NCI-H1694 treated with DMSO at 0.1 percent for 48 hours (cell line): ENCODE measurements around the gene CPLX1.

Experiments
- DNase-seq: peaks from one replicate; lab custom pipeline; 2025; lab: John Stamatoyannopoulos, UW

The CPLX1 gene

DNA sequence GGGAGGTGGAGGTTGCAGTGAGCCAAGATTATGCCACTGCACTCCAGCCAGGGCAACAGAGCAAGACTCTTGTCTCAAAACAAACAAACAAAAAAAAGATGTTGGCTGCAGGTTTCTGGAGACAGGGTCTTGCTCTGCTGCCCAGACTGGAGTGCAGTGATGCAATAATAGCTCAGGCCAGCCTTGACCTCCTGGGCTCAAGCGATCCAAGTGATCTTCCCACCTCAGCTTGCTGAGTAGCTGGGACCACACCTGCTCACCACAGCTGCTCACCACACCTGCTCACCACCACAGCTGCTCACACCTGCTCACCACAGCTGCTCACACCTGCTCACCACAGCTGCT is 29.9 kb upstream of the CPLX1 start:
- no peak for DNase-seq

GRCh38 chr4:854356-854755 is 28.4 kb upstream of the CPLX1 start:
- no peak for DNase-seq

DNA sequence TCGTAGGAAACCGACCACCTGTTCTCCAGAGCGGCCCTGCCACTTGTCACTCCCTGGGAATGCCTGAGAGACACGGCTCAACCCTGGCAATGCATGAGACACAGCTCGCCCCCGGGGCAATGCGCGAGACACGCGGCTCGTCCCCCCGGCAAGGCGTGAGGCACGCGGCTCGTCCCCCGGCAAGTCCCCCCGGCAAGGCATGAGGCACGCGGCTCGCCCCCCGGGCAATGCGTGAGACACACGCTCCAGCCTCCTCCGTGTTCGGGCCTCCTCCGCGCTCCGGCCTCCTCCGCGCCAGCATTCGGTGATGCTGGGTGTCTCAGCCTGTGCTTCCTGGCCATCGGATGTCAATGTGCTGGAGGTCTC is 27.5 kb upstream of the CPLX1 start:
- DNase-seq, result no peak

GRCh38 chr4:851701-852430 is 25.9 kb upstream of the CPLX1 start:
- DNase-seq, result no peak

DNA sequence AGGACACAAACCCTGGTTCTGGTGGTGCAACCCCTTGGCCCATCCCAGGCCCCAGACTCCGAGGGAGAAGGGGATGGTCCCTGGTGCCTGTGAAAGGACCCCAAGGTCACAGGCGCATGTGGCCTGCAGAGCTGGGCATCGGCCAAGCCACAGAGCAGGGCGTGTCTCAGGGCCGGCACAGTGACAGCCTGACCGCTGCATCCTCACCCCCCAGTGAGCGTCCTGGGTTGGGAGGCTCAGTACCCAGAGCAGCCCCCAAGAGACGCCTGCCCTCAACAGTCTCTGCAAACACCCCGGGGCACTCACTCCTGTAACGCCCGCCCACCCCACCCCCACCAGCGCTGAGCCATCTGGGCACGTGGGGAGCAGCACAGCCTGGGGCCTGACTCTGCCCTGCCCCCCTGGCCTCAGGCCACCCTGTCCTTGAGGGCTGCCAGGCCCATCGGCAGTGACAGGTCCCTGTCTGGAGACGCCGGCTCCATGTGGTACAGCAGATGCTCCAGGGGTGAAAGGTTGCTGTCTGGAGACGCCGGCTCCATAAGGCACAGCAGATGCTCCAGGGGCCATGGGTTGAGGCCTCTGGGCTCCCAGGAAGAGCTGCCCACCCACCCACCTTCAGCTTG is 24.5 kb upstream of the CPLX1 start:
- DNase-seq, result no peak

DNA sequence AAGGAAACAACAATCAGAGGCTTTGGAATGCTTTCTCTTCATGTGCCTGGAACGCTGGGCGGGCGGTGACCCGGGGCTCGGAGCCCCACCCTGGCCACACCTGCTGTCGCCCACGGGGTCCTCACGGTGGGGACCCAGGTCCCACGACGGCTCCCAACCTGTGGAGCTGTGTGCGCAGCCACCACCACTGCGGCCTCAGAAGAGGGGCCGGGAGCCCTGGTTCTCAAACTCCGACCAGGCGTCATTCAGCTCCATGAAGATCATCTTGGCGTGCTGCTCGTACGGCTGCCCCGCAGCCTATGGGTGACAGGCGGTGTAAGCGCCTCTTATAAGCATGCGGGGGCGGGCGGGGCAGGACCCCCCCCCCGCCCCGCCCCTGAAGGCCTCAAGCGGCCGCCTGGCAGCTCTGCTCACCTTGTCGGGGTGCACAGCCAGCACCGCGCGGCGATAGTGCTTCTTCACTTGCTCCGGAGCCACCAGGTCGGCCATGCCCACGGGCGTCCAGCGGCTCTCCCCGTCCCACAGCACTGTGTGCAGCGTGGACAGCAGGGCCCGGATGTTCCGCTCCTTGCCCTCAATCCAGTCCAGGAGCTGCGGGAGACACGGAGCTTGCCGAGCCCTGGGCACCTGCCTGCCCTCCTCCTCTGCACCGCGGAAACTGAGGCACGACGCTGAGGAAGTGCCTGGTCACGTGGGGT is 23.7 kb upstream of the CPLX1 start:
- DNase-seq, result no peak

DNA sequence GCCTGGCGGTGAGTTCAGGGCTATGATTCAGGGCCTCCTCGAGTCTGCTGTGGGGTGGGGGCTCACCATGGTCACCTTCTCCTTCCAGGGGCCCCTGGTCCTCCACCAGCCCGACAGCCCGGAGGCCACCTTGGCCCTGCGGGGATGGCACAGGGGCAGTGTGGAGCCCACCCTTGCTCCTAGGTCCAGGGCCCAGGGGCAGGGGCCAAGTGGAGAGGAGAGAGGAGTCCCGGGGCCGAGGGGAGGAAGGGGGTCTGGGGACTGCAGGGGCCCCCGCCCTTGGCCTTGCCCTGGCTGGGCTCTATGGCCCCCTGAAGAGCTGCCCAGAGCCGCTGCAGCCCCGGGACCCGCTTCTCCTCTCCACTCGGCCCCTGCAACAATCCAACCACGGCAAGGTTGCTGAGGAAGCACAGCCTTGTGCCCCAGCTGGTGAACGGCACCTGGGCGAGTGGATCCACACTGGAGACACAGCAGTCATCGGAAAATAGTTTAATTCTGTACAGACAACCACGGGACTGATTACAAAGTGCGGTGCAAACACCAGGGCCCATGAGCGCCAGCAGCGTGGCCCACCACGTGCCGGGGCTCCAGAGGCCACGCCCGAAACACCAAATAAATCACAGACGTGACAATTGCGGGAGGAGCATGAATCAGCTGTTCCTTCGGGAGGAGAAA is 23.0 kb upstream of the CPLX1 start:
- DNase-seq, result no peak

- DNase-seq, result no peak
Measured at GRCh38 chr4:848307-848691, 22.4 kb upstream of the CPLX1 start.

DNA sequence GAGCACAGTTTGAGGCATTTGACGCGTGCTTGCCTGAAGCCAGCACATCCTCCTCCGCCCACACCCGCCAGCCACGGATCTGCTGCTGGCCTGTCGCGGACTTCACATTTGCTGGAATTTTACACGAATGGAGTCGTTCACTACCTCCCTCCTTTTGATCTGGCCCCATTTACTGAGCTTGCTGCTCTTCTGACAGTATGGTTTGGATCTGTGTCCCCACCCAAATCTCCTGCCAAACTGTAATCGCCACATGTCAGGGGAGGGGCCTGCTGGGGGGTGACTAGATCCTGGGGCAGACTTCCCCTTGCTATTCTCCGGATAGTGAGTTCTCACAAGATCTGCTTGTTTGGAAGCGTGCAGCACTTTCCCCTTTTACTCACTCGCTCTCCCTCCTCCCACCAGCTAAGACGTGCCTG is 19.9 kb upstream of the CPLX1 start:
- DNase-seq, result no peak

- DNase-seq, result no peak
Measured at GRCh38 chr4:845233-845835, 19.4 kb upstream of the CPLX1 start.

GRCh38 chr4:844752-845232 is 18.9 kb upstream of the CPLX1 start:
- no peak for DNase-seq

- no peak for DNase-seq
Measured at GRCh38 chr4:839675-840443, 13.9 kb upstream of the CPLX1 start.

DNA sequence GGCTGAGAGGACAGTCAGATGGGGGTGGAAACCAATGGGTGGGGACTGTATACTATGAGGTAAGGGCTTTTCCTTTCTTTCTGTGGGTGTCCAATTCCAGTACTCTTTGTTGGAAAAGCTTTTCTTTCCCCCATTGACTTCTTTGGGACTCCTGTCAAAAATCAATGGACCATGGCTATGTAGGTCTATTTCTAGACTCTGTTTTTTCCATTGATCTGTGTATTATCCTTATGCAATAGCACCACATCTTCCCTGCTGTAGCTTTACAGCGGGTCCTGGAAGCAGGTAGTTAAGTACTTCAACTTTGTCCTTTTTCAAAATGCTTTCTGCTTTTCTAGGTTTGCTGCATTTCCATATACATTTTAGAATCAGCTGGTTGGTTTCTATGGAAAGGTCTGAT is 11.8 kb upstream of the CPLX1 start:
- no peak for DNase-seq

DNA sequence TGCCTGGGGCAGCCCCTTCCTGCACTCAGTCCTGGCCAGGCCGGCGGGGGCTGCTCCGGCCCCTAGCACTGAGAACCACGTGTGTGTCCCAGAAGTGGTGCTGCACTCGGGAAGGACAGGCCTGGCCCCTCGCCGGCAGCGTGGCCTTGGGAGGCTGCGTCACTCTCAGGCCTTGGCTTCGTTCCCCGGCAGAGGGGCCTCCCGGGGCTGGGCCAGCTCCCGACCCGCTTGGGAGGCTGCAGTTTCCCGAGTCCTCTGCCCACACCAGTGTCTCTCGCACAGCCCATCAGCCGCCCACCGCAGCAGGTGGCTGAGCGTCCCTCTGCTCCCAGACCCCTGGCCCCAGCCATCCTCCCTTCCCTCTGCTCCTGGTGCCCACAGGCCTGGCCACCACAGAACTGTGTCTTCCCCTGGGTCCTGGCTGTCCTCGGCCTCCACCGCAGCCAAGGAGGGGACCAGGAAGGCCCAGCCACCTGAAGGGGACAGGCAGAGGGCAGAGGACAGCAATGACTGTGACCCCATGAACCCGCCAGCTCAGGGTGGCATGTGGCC is 10.9 kb upstream of the CPLX1 start:
- DNase-seq, result no peak

DNA sequence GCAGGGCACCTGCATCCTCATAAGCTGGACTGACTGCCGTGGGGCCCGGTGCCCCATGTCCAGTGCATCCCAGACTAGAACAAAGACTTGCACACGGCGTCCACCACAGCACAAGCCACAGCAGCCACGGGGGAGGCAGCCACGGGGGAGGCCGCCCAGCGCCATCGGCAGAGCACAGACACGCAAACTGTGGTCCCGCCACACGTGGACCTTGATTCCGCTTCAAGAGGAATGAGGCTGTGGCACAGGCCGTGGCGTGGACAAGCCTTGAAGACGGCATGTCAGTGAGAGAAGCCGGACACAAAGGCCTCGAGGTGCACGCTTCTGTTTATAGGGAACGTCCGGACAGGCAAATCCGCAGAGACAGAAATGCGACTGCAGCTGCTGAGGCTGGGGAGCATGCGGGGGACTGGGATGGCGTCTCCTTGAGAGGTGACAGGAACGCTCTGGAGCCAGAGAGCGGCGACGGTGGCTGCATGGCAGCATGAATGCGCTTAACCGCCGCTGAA is 10.1 kb upstream of the CPLX1 start:
- DNase-seq, result no peak

DNA sequence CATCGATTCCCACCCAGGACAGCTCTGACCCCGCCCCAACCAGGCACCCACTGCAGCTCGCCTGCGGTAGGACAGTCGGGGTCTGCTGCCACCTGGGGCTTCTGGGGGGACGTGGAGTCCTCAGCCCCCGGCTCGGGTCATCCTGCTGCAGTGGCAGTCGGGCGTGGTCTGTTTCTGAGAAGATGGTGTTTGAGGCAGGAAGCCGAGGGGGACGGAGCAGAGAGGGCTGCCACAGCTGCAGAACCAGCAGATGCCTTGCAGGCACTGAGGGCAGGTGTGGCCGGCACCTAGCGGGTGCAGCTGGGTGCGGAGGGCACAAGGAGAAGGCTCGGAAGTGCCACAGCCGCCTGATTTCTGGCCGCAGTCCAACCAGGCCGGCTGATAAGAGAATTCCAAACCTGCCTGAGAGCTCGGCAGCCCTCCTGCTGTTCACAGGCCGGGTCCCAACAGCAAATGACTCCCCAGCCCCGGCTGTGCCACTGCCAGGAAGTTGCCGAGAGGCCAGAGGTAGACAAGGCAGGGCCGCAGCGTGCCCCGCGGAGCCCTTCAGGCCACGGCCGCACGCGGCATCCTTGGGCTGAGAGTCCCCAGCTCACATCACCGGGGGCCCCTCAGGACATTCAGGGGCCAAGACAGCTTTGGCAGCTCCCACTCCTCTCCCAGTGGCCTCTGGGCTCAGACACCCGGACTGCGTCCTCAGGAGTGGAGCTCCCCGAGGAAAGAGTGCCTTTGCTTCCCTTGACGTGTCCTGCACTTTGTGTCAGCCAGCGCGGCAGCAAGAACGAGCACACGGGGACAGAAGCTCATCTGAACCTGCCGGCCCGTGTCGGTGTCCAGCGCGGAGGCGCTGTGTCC is 9.4 kb upstream of the CPLX1 start:
- no peak for DNase-seq

GRCh38 chr4:834368-835147 is 8.6 kb upstream of the CPLX1 start:
- DNase-seq, result no peak

- DNase-seq, result no peak
Measured at GRCh38 chr4:833731-834367, 7.9 kb upstream of the CPLX1 start.

GRCh38 chr4:833156-833555 is 7.2 kb upstream of the CPLX1 start:
- DNase-seq, result no peak
